ENCODE measurements around the gene AIP. TPM values are rescaled to one million over a fixed set of nuclear protein-coding genes. Genes with fewer than 3 reads are reported as not detected.

The AIP gene
- total and polyA plus RNA-seq, 2 donors (not counting 3 experiments of a cell fraction or from before 2014, with no cell fraction given): 46.3 to 114 TPM

DNA sequence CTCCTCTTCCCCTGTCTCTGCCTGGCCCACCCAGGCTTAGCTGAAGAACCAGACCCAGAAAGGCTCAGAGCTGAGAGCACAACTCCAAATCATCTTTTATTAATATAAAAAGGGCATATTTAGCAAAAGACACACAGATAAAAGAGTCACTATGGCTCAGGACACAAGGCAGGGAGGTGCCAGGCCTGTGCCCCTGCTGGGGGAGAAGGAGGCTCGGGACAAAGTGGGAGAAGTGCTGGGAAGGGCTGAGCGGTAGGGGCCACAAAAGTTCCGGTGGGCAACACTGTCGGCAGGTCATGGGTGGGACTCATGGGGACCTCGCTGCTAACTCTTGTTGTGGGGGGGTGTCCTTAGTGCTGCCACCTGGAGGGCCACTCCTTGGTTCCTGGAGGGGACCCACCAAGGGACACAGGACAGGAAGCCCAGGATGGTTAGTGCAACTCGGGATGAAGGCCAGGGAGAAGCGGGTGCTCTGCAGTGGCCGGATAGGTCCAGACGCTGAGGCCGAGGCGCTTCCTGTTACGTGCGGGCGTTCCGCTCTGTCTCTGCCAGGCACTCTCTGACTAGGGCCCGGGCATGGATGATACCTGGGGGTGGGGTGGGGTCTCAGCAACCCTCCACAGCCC lies 23.7 kb downstream of the AIP start:
- no peak overlapping the region for H3K9ac ChIP-seq (replicated peaks; ENCODE audit: extremely low read depth, insufficient read depth, low read length)
- TF ChIP-seq GATA2 (IDR thresholded peaks at IDR 0.05; ENCODE audit: insufficient read depth, insufficient read length, low read depth, low read length) (no peak), FOS (IDR thresholded peaks at IDR 0.05; ENCODE audit: borderline replicate concordance, insufficient read depth, low read length) (no peak), EZH2 (IDR thresholded peaks at IDR 0.05; ENCODE audit: borderline replicate concordance, low read depth, low read length, severe bottlenecking) (no peak), JUN (IDR thresholded peaks at IDR 0.05; ENCODE audit: borderline replicate concordance, insufficient read depth, insufficient read length, low read depth) (no peak), CTCF (IDR thresholded peaks at IDR 0.05; ENCODE audit: extremely low read depth in 1 of 2, insufficient read depth in 1 of 2, low read depth in 1 of 2, low read length in 2 of 2) (no peak), POLR2A (IDR thresholded peaks at IDR 0.05; ENCODE audit: low read depth, low read length) (no peak)

More for the DNA sequence above, 23.7 kb downstream of the AIP start:
- DNase-seq (ENCODE audit: low read depth, low spot score) (no peak), FAIRE-seq (no peak)
- peaks cover 11% of the 10 kb centered on the region for H3K79me2 ChIP-seq (ENCODE audit: control insufficient read depth, insufficient read depth, low read length)
- peaks cover 36% of the 10 kb centered on the region for H3K4me1 ChIP-seq (ENCODE audit: control insufficient read depth, extremely low read depth, insufficient read depth, low read length)
- BruUV-seq (replicated peaks): no TSS peak
- H3K4me2 ChIP-seq (ENCODE audit: insufficient read depth, low read length): peak overlapping the region; percentile 58
- H4K20me1 ChIP-seq (replicated peaks; ENCODE audit: control insufficient read depth, extremely low read depth, insufficient read depth, low read length): no peaks in the 10 kb centered on the region
- no peaks in the 10 kb centered on the region for H3K9me1 ChIP-seq (replicated peaks; ENCODE audit: control insufficient read depth, extremely low read depth, insufficient read depth, low read length)
- H3K9me3 ChIP-seq (replicated peaks; ENCODE audit: control insufficient read depth, insufficient read depth, low read length): no peaks in the 10 kb centered on the region
- ChIA-PET CTCF (interaction anchor here (0.7 to 2.3 kb wide), 4 partner anchors 55 to 155 kb away, joined by 3 to 20 read pairs (median 6); partner anchors contain the start of gene PPP1CA), POLR2A (no interaction called here)
- peak overlapping the region; percentile 29 for H3K27ac ChIP-seq (ENCODE audit: insufficient read depth, low read depth, low read length)
- intact Hi-C loops (cut with micrococcal nuclease) (loop anchor here (1.0 to 10.0 kb wide), 5 partner anchors 23 to 242 kb away; partner anchors contain the start of genes AIP, GRK2, PPP1CA and RPS6KB2), dilution Hi-C loops (cut with MboI; ENCODE audit: extremely low pct_ligation_motif_present, low sequenced_read_pairs) (no loop called here)
- peaks cover 0 to 4% of the 10 kb centered on the region in 2 experiments for H3K36me3 ChIP-seq (ENCODE audit: control insufficient read depth in 2 of 2, extremely low read depth in 1 of 2, insufficient read depth in 2 of 2, low read length in 2 of 2)
- no peak overlapping the region for H2AFZ ChIP-seq (ENCODE audit: low read depth, low read length)
- no peak overlapping the region for H3K4me3 ChIP-seq (replicated peaks in 1 of 3; ENCODE audit: insufficient read depth in 1 of 3, low read depth in 1 of 3, low read length in 3 of 3)
- H3K27me3 ChIP-seq (ENCODE audit: control insufficient read depth in 2 of 2, insufficient read depth in 2 of 2, low read length in 2 of 2): no peaks in the 10 kb centered on the region

All from endothelial cell of umbilical vein (primary cell).